HG03095 (cell line): Measurements from ENCODE around the gene PGR.
"Not testable (repeated sequence)": the region's sequence is repeated elsewhere in the genome, so short reads cannot be mapped to it uniquely, and the experiment has no call there.

Experiments used
- ATAC-seq: cut with Tn5 transposase; IDR thresholded peaks from one replicate; pipeline ENCODE4 v1.9.1; 2021; ENCODE audit warnings: moderate library complexity; ENCODE audit not compliant: unreplicated experiment

PGR gene

DNA sequence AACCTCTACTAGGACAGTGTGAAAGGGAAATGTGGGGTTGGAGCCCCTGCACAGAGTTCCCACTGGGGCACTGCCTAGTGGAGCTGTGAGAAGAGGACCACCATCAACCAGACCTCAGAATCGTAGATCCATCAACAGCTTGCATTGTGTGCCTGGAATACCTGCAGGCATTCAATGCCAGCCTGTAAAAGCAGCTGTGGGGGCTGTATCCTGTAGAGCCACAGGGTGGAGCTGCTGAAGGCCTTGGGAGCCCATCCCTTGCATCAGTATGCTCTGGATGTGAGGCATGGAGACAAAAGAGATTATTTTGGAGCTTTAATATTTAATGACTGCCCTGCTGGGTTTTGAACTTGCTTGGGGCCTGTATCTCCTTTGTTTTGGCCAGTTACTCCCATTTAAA is 46.3 kb downstream of the PGR start:
- no peak for ATAC-seq

DNA sequence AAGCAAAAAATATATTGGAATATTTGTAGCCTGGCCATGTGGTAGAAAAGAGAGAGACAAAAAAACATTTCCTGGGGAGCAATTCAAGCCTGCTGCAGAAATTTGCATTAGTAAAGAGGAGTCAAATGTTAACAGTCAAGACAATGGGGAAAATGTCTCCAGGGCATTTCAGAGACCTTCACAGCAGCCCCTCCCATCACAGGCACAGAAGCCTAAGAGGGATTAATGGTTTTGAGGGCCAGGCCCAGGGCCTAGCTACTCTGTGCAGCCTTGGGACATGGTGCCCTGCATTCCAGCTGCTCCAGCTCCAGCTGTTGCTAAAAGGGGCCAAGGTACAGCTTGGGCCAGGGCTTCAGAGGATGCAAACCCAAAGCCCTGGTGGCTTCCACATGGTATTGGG is 46.8 kb downstream of the PGR start:
- ATAC-seq, result no peak

DNA sequence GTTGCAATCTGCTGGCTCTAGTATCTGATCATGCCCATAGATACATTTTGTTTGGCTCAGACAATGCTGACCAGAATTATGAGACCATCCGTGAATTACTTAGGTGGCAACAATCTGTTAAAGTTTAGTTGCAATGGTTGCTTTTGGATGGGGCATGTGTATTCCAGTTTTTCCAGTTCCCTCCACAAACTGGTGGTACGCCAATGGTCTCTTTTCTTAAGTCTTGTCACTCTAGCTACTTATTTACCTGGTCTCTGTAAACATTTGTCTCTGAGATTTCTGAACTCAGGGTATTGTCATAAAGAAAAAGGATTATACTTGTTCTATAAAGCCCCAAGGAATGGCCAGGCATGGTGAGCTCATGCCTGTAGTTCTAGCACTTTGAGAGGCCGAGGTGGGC is 65.9 kb downstream of the PGR start:
- ATAC-seq, result no peak

DNA sequence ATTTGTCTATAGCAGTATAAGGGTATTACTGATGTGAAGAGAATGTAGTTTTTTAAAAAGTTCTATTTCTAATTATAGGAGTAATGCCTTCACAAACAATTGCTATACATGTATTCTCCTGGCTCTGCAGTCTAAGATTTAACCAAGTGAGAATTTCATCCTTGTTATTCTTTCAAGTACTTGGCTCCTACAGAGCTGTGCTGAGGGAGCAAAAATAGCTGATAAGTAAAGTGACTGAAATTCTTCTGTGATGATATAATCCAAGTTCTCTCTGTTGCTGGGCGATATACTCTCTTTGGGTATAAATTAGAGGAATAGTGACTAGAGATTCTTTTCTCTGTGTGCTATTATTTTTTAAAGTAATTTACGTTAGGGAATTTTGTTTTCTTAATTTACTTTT is 68.0 kb downstream of the PGR start:
- ATAC-seq, result no peak

DNA sequence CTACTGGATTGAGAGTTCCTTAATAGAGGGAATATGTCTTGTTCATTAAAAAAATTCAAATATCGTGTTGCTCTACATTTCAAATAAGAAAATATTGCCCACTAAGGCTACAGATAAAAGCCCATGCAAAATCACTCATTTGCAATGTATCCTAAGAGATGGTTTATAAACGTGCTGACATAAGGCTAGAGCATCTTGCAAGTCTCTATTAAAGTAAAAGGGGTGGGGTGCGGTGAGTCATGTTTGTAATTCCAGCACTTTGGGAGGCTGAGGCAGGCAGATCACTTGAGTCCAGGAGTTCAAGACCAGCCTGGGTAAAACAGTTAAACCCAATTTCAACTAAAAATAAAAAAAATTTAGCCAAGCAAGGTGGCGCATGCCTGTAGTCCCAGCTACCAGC is 70.3 kb downstream of the PGR start:
- ATAC-seq, result no peak

DNA sequence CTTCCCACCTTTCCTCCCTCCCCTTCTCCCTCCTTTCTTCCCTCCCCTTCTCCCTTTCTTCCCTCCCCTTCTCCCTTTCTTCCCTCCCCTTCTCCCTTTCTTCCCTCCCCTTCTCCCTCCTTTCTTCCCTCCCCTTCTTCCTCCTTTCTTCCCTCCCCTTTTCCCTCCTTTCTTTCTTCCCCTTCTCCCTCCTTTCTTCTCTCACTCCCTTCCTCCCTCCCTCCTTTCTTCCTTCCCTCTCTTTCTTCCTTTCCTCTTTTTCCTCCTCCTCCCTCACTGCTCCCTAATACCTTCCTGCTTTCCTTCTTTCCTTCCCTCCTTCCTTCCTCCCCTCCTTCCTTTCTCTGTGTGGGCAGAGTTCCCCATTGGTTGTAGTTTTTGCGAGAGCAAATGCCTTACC is 76.1 kb downstream of the PGR start:
- no peak for ATAC-seq

DNA sequence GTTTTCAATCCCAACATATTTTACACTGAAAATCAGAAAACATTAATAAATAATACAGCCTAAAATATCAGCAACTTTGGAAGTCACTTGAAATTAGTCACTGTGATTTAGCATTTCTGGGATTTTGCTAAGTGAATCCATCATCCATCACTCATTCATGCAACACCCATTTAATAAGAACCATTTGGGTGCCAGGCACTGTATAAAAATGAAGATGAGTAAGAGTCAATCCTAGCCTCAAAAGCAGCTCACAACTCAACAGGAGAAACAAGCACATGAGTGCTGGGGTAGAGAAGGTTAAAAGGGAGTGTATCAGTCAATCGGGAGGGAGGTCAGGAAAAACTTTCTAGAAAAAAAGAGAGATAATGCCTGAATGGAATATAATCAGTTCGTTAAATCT is 77.9 kb downstream of the PGR start:
- ATAC-seq, result no peak

DNA sequence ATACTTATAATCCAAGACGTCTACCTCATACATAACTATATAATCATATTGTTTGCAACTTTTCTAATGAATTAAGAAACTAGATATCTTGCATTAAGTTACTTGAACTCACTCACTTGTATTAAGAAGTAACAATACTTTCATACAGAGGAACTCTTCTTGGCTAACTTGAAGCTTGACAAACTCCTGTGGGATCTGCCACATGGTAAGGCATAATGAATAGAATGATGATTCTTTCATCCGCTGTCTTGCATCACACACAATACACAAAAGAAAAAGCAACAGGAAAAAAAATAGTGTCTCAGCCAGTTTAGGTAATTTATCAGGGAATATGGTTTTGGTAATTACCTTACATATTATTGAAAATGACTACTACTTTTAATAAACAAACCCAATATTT is 79.8 kb downstream of the PGR start:
- ATAC-seq, result no peak

DNA sequence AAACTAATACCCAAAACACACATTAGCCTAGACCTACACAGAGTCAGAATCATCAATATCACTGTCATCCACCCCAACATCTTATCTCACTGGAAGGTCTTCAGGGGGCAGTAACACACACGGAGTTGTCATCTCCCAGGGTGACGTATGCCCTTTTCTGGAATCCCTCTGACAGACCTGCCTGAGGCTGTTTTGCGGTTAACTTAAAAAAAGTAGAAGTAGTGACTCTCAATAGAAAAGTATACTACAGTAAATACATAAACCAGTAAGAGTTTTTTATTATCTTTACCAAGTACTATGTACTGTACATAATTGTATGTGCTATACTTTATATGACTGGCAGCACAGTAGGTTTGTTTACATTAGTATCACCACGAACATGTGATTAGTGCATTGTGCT is 80.5 kb downstream of the PGR start:
- ATAC-seq, result no peak

DNA sequence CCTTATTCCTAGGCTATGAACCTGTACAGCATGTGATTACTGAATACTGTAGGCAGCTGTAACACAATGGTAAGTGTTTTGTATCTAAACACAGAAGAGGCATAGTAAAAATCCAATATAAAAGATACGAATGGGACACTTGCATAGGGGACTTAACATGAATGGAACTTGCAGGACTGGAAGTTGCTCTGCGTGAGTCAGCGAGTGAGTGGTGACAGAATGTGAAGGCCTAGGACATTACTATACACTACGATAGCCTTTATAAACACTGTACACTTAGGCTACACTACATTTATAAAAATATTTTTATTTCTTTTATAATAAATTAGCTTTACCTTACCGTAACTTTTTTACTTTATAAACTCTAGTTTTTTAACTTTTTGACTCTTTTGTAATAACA is 81.1 kb downstream of the PGR start:
- ATAC-seq, result no peak

DNA sequence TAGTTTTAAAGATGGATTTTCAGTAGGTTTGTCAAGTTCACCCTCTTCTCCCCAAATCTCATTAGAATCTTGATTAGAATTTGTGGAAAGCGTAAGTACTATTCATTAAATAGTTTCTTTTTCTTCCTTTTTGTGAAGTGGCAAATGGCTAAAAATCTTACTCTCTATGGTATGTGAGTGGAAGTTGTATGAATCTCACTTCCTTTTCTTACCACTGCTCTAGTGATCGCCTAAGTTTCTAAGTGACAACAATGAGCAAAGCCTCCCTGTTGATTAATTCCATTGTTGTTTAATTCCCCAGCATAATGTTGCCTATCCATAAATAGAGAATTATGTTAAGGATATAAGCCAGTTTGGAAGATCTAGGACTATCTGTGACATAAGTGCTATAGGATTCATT is 82.7 kb downstream of the PGR start:
- ATAC-seq, result no peak

DNA sequence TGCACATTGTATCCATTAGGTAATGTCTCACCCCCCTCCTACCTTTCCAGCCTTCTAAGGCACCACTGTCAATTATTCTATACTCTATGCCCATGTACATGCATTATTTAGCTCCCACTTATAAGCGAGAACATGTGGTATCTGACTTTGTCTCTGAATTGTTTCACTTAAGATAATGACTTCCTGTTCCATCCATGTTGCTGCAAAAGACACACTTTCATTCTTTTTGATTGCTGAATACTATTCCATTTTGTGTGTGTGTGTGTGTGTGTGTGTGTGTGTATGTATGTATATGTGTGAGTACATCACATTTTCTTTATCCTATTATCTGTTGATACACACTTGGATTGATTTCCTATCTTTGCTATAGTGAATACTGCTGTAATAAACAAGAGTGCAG is 84.2 kb downstream of the PGR start:
- no peak for ATAC-seq

DNA sequence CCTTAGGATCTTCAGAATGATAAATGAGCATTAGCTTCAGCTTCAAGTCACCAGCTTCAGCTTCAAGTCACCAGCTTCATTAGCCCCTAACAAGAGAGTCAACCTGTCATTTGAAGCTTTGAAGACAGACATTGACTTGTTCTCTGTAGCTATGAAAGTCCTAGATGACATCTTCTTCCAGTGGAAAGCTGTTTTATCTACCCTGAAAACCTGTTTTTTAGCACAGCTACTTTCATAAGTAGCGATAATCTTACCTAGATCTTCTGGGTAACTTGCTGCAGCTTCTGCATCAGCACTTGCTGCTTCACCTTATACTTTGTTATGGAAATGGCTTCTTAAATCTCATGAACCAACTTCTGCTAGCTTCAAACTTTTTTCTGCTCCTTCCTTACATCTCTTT is 85.7 kb downstream of the PGR start:
- ATAC-seq, result no peak

DNA sequence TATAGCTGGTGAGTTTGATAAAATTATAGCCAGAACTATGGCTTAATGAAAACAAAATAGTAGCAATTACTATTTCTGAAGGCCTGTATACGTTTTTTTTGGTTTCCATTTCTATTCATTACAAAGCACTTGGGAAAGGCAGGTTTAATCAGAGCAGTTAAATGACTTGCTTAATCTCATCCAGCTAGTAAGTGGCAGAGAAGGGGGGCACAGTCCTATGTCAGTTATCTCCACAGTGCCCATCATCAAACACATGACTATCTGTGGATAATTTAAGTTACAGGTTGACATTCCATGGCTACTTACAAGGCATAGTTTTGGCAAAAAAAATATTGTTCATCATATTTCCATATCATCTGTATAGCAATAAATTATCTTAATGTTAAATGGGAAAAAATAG is 93.7 kb downstream of the PGR start:
- no peak for ATAC-seq

DNA sequence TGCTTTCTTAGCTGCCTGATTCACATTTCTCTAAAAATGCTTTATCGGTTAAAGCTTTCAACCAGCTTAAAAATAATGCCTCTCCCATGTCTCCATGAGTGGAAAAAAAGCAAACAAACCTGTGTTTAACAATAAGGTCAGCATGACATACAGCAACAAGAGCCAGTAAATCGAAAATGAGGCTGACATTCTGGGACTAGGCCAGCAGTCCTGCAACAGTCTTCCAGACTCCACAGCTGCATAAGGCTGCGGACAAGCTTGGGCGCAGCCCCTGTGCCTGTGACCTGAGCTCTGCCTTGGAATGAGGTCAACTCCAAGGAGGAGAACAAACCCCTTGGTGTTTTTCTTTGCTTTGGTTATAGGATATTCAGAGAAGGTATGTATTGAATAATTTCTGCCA is 95.5 kb downstream of the PGR start:
- ATAC-seq, result no peak

DNA sequence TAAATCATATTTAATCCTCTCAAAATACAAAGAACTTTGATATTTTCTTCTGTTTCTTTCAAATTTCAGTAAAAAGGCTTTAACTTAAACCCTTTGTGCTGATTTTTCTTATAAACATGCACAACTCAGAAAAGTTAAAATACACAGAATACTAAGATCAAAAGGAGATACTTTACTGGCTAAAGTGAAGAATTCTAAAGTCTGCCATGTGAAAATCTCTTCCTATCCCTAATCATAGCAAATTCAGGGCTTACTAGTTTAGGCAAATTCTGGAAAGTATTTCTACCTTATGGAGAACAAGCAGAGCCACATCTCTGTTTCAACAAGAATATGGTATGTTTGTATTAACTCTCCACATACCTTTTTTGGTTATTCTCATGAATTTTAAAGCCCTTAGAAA is 96.6 kb downstream of the PGR start:
- ATAC-seq, result no peak

DNA sequence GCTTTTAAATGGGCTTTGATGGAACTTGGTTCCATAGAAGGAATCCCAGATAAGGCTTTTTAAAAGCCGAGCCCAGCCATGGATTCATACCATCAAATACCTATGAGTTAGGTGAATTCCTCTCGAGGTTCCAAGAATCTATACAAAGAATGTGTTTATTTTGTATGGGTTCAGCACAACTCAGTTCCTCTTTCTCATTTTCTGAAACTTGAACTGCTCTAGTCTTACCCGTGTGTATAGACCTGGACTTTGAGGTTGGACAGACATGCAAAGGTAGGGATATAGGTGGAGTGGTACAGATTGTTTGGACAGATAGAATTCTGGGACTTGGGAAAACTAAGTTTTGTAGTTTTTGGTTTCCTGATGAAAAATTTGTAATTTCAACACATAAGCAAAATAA is 97.9 kb downstream of the PGR start:
- ATAC-seq, result no peak

DNA sequence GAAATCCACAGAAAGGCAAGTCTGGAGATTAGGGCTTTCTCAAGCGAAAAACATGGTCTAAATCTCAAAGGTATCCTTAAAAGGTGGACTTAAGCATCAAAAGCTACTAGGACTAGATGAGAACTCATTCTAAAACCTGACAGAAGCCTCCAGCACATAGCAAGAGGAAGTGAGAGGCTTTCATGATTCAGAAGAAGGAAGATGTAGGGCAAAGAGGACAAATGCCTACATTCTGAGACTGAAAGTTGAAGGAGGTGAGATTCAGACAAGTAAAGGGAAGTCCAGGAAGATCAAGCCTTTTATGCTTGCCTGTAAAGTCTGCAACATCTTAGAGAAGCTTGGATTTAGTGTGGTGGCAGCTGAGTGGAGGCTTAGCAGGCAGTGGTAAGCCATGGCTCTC is 98.9 kb downstream of the PGR start:
- ATAC-seq, result no peak

DNA sequence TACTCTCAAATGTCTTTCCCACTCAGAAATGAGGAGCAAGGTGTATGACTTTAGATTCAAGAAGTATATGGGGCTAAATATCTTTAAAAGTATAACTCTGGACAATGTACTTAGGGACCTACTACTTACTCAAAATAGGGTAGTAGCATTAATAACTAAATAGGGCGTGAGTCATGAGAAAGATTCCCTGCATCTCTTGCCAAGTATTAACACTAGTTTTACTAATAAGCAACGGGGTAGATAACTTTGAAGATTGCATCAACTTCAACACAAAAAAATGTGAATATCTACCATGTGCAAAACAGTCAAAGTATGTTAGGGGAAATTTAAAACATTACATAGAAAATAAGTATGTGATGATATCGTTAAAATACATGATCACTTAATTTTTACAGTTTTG is 99.6 kb downstream of the PGR start:
- no peak for ATAC-seq

DNA sequence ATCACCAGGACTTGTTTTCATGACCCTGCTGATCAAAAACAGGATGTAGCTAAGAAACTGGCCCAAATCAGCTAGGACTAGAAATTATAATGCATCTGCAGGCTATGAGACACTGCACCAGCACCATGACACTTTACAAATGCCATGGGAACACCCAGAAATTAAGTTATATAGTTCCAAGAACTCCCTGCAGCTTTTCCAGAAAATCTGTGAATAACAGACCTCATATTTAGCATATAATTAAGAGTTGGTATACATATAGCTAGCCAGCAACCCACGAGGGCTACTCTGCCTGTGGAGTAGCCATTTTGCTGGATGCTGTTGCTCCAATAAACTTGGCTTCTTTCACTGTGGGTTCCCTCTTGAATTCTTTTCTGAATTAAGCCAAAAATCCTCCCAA is 101.0 kb downstream of the PGR start:
- no peak for ATAC-seq

DNA sequence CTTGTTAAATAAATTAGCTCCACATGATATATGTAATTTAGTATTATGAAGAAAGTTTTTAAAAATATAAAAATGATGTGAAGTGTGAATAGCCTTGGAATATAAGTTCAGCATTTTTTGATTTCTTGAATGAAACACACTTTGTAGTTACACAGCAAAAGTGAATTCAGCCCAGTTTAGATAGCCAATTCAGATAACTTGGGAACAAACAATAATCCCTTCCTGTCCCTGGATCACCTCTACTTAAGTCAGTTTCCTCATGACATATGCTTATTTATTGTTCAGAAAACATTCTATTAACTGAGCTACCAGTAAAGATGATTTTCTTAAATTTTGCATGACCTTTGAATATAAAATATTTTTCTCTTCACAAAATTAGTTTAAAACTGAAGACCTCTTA is 107.4 kb downstream of the PGR start:
- ATAC-seq, result no peak

DNA sequence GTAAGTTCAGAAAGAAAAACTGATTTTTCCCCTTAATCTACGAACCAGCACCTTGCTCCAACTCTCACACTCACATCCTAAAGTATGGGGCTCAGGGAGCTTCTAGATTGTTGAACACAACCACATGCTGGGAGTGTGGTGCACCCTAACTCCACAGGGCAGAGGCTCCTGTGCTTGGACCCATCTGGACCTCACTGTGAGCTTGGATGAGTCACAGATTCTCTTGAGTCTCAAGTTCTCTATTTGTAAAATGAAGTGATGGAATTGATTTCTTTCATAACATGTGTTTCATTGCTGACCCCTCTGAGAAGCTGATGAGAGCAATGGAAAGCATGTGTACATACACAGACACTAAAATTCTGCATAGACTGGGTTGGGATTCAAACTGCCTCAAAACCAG is 109.7 kb downstream of the PGR start:
- no peak for ATAC-seq

DNA sequence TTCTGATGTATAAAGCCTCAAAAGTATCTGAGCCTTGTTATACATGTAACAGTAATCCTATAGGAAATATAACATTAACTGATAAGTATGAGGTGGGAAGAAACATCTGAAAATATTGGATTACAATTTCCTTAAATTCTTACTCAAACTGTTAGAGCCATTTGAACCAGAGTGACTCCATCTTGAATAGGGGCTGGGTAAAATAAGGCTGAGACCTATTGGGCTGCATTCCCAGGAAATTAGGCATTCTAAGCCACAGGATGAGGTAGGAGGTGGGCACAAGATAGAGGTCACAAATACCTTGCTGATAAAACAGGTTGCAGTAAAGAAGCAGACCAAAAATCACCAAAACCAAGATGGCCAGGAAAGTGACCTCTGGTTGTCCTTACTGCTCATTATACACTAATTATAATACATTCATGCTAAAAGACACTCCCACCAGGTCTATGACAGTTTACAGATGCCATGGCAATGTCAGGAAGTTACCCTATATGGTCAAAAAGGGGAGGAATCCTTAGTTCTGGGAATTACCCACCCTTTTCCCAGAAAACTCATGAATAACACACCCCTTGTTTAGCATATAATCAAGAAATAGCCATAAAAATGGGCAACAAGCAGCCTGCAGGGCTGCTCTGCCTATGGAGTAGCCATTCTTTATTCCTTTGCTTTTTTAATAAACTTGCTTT is 114.9 kb downstream of the PGR start:
- ATAC-seq, result no peak

DNA sequence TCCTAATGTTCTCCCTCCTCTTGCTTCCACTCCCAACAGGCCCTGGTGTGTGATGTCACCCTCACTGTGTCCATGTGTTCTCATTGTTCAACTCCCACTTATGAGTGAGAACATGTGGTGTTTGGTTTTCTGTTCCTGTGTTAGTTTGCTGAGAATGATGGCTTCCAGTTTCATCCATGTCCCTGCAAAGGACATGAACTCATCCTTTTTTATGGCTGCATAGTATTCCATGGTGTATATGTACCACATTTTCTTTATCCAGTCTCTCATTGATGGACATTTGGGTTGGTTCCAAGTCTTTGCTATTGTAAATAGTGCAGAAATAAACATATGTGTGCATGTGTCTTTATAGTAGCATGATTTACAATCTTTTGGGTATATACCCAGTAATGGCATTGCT is 115.9 kb downstream of the PGR start:
- not testable (repeated sequence) for ATAC-seq
